HEK293T (cell line): Measurements from ENCODE around the gene KRT83.

Experiments
- ARNT ChIP-seq: fragments of 450-650 bp; IDR thresholded peaks from 2 replicates; pipeline ENCODE4 v1.6.1; 2017; ENCODE audit warnings: mild to moderate bottlenecking
- BHLHE40 ChIP-seq: fragments of 450-650 bp; IDR thresholded peaks from 2 replicates; pipeline ENCODE4 v1.6.1; 2016; ENCODE audit warnings: mild to moderate bottlenecking, moderate library complexity, borderline replicate concordance
- ELF4 ChIP-seq: fragments of 450-650 bp; IDR thresholded peaks from 2 replicates; pipeline ENCODE4 v1.6.1; 2017; ENCODE audit warnings: antibody characterized with exemption
- FOXK2 ChIP-seq: fragments of 450-650 bp; IDR thresholded peaks from 2 replicates; pipeline ENCODE4 v1.6.1; 2016; ENCODE audit warnings: mild to moderate bottlenecking
- FOXM1 ChIP-seq: fragments of 450-650 bp; IDR thresholded peaks from 2 replicates; pipeline ENCODE4 v1.6.1; 2017; ENCODE audit warnings: mild to moderate bottlenecking, borderline replicate concordance
- HDGF ChIP-seq: fragments of 450-650 bp; IDR thresholded peaks from 2 replicates; pipeline ENCODE4 v1.6.1; 2017; ENCODE audit warnings: antibody characterized with exemption, borderline replicate concordance
- LEF1 ChIP-seq: fragments of 450-650 bp; IDR thresholded peaks from 2 replicates; pipeline ENCODE4 v1.6.1; 2017; ENCODE audit warnings: mild to moderate bottlenecking, borderline replicate concordance
- NFRKB ChIP-seq: fragments of 450-650 bp; IDR thresholded peaks from 2 replicates; pipeline ENCODE4 v1.6.1; 2016; ENCODE audit warnings: mild to moderate bottlenecking, moderate library complexity
- SP1 ChIP-seq: fragments of 450-650 bp; IDR thresholded peaks from 2 replicates; pipeline ENCODE4 v1.6.1; 2017
- SUZ12 ChIP-seq: fragments of 450-650 bp; IDR thresholded peaks from 2 replicates; pipeline ENCODE4 v1.6.1; 2016; ENCODE audit warnings: mild to moderate bottlenecking
- TARDBP ChIP-seq: fragments of 450-650 bp; IDR thresholded peaks from 2 replicates; pipeline ENCODE4 v1.6.1; 2016
- ZNF384 ChIP-seq: fragments of 450-650 bp; IDR thresholded peaks from 2 replicates; pipeline ENCODE4 v1.6.1; 2016

GRCh38 chr12:52333321-52333720 is 12.1 kb upstream of the KRT83 start:
- TF ChIP-seq ELF4 (no peak), SP1 (no peak), SUZ12 (no peak), HDGF (no peak), FOXM1 (no peak), BHLHE40 (no peak), FOXK2 (no peak), TARDBP (no peak), ZNF384 (no peak), LEF1 (no peak), ARNT (no peak), NFRKB (no peak)
